ENCODE measurements around the gene KRT79. TPM values are rescaled to one million over a fixed set of nuclear protein-coding genes. Genes with fewer than 3 reads are reported as not detected.

The KRT79 gene
- total and polyA plus RNA-seq, 9 of the 15 experiments (the other 6 are each of a cell fraction or from before 2014, with no cell fraction given), result 0.03 to 2.3 (median 0.23) TPM; not detected in 2

- TF ChIP-seq TCF15 (CRISPR knock-in tag; IDR thresholded peaks at IDR 0.05) (no peak), DDX20 (tag; IDR thresholded peaks at IDR 0.05; ENCODE audit: low read depth) (no peak), FOXP4 (CRISPR knock-in tag; IDR thresholded peaks at IDR 0.05; ENCODE audit: borderline replicate concordance) (no peak), ATF2 (CRISPR knock-in tag; IDR thresholded peaks at IDR 0.05) (no peak), PTRF (tag; IDR thresholded peaks at IDR 0.05) (no peak), IRF1 (CRISPR knock-in tag; IDR thresholded peaks at IDR 0.05; ENCODE audit: borderline replicate concordance) (no peak)
These were observed 39.9 kb upstream of the KRT79 start (continued) for GRCh38 chr12:52873832-52874572.

All from K562 (cell line).